ENCODE measurements around the gene TBC1D3H.
"Not testable (repeated sequence)": the region's sequence is repeated elsewhere in the genome, so short reads cannot be mapped to it uniquely, and the experiment has no call there.

The TBC1D3H gene

DNA sequence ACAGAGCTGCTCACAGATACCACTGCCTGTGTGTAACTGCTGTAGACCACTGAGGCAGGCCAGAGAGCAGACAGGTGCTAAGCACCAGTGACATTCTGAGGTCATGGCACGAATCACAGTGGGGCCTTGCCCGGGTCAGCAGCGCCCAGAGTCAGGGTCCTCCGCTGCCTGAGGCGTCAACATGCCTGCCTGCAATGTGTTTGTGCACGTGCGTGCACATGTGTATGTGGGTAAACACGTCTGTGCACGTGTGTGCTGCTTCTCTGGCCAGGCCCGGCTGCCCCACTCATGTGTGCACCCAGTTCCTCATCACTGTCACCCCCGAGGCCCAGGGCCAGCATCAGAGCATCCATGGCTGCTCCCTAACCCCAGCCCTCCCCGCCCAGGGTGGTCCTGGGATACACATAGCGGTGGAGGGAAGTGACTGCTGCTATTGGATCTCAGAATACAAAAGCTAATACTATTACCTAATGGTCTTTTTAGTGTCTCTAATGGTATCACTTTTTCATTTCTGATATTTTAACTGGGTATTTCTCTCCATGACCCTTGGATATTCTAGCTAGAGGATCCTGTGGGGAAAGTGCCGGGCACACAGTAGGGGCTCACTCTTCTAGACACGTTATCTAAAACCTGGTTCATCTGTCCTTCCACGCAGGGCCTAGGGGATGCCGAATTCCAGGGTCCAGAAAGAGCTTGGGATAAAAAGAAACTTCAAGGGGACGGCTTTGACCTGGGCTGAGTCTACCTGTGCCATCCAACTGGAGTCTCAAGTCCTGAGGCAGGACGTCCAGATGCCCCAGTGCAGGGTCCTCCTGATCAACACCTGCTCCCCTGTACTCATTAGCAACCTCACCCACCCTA is at the start of gene TBC1D3H:
TBC1D3H (minus strand) TSS at position 51 of the 861 bp plus-strand sequence. CDS start 1,540 bp downstream, outside the sequence.
- not testable (repeated sequence) for DNase-seq (ENCODE audit: low read depth in 4 of 4, low spot score in 1 of 4)

DNA sequence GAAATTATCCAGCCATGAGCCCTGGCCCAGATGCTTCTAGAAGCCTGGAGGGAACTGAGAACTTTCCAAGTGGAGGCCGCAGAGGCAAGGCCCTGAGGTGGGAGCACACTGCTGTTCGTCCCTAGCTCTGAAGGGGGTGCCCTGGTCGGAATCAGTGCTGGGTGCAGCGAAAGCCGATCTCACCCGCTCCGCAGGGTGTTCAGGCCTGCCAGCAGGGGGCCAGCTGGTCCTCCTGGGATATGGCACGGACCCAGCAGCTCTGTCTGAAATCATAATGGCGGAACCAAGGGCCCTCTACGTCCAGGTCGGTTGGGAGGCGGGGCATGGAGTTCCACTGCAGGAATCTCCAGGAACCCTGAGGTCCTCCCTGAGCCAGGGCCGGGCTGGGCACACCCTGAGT is 40.7 kb upstream of the TBC1D3H start:
- DNase-seq (ENCODE audit: low read depth in 4 of 4, low spot score in 1 of 4): not testable (repeated sequence)

DNA sequence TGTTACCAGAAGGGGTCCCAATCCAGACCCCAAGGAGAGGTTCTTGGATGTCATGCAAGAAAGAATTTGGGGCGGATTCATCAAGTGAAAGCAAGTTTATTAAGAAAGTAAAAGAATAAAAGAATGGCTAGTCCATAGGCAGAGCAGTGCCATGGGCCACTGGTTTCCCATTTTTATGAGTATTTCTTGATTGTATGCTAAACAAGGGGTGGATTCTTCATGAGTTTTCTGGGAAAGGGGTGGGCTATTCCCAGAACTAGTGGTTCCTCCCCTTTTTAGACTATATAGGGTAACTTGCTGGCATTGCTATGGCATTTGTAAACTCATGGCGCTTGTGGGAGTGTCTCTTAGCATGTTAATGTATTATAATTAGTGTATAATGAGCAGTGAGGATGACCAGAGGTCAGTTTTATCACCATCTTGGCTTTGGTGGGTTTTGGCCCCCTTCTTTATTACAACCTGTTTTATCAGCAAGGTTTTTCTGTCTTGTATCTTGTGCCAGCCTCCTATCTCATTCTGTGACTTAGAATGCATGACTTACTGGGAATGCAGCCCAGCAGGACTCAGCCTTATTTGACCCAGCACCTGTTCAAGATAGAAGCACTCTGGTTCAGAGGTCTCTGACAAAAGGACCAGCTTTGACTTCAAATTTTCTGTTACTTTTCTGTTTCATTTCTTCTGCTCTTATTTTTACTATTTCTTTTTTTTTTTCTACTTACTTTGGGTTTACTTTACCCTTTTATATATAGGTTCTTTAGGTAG is 27.1 kb upstream of the TBC1D3H start:
- not testable (repeated sequence) for DNase-seq (ENCODE audit: low read depth in 4 of 4, low spot score in 1 of 4)

DNA sequence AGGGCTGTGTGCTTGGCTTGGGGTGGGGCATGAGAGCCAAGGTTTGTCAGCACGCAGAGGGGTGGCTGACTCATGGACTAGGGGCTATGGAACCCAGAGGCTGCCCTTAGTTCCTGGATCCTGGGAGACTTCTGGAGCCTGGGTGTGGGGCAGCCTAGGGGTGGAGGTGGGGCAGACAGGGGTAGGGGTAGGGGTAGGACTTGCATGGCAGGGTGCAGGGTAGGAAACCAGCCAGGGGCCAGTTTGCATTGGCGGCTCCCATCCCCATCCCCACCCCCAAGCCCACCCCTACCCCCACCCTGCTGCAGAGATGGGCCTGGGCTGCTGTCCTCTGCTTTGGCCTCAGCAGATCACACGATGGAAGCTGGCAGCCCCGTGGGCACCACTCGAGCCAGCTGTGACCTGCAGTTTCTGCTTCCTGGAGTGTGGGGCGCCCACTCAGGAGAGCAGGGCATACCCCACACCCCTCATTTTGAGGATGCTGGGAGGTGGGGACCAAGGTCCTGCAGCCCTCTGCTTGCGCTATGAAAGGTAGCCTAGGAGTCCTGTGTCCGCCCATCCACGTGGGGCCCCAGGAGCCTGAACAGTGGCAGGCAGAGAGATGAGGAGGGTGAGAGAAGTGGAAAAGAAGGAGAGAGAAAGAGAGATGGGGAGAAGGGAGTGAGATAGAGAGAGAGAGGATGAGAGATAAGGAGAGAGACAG is 2.9 kb upstream of the TBC1D3H start:
- DNase-seq (ENCODE audit: low read depth in 4 of 4, low spot score in 1 of 4): not testable (repeated sequence)

DNA sequence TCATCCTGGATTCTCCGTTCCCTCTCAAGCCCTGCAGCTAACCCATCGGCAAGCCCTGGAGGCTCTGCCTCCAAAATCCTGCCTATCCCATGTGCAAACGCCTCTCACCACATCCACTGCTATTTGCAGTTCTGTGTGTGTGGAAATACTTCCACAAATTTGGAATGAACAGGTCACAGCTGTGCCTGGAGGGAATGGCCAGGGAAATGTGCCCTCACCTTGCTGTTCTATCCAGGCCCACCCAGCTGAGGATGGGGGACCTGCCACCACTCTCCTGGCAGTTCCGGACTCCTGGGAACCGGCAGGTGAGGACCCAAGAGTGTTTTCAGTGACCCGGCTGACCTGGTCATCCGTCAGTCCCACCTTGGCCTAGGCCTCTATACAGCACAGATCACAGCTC is 12.3 kb downstream of the TBC1D3H start:
- DNase-seq (ENCODE audit: low read depth in 4 of 4, low spot score in 1 of 4): not testable (repeated sequence)

DNA sequence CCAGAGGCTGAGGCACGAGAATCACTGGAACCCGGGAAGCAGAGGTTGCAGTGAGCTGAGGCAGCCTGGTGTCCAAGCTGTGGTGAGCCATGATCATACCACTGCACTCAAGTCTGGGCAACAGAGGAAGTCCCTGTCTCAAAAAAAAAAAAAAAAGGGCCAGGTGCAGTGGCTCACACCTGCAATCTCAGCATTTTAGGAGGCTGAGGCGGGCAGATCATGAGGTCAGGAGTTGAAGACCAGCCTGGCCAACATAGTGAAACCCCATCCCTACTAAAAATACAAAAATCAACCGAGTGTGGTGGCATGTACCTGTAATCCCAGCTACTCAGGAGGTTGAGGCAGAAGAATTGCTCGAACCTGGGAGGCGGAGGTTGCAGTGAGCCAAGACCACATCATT is 25.7 kb downstream of the TBC1D3H start:
- DNase-seq (ENCODE audit: low read depth in 4 of 4, low spot score in 1 of 4): not testable (repeated sequence)

Measured in stimulated activated CD4-positive, alpha-beta T cell treated with anti-CD3 and anti-CD28 coated beads, Interleukin-1b, Interleukin-23, amount 100 ng/mL, for 24 hours (primary cell).